ENCODE measurements around the gene KATNBL1. TPM values are rescaled to one million over a fixed set of nuclear protein-coding genes. Genes with fewer than 3 reads are reported as not detected.

The KATNBL1 gene
- total RNA-seq, 1 donor from 2014 or later, result 54.6 TPM

GRCh38 chr15:34106423-34106822 is 103.5 kb downstream of the KATNBL1 start:
- no peaks in the 10 kb centered on the region for H3K9me3 Mint-ChIP-seq (ENCODE audit: unreplicated experiment)
- H3K27me3 Mint-ChIP-seq (ENCODE audit: low read depth, unreplicated experiment), result no peaks in the 10 kb centered on the region

GRCh38 chr15:34102175-34102925 is 107.5 kb downstream of the KATNBL1 start:
- peaks cover 10% of the 10 kb centered on the region for H3K36me3 Mint-ChIP-seq (ENCODE audit: low read depth, unreplicated experiment)
- FAIRE-seq, result no peak

More at GRCh38 chr15:34106423-34106822, 103.5 kb downstream of the KATNBL1 start:
- H3K27ac Mint-ChIP-seq (ENCODE audit: unreplicated experiment), result no peak overlapping the region
- Histone ChIP-seq H3K4me3 (ENCODE audit: insufficient read depth, low read depth, low read length) (no peak overlapping the region), H4K20me1 (ENCODE audit: insufficient read depth, low read length) (no peaks in the 10 kb centered on the region), H3K27ac (ENCODE audit: low read depth, low read length) (no peak overlapping the region), H3K4me2 (ENCODE audit: low read length) (no peak overlapping the region), H3K9ac (ENCODE audit: low read length) (no peak overlapping the region), H3K9me3 (ENCODE audit: insufficient read depth, low read depth, low read length) (no peaks in the 10 kb centered on the region), H2AFZ (ENCODE audit: low read depth, low read length) (no peak overlapping the region), H3K27me3 (ENCODE audit: insufficient read depth, low read length) (no peaks in the 10 kb centered on the region), H3K4me1 (ENCODE audit: insufficient read depth, low read length) (peaks cover 4% of the 10 kb centered on the region), H3K79me2 (ENCODE audit: insufficient read depth, low read length) (peaks cover 10% of the 10 kb centered on the region), H3K36me3 (ENCODE audit: insufficient read depth, low read length) (no peaks in the 10 kb centered on the region)
- peaks cover 7% of the 10 kb centered on the region for H3K36me3 Mint-ChIP-seq (ENCODE audit: low read depth, unreplicated experiment)
- H3K4me3 Mint-ChIP-seq (ENCODE audit: unreplicated experiment), result no peak overlapping the region
- TF ChIP-seq EZH2 (IDR thresholded peaks at IDR 0.05; ENCODE audit: insufficient read depth, low read length) (no peak), CTCF (IDR thresholded peaks at IDR 0.05; ENCODE audit: insufficient read depth, low read depth, low read length) (no peak)
- H3K4me1 Mint-ChIP-seq (ENCODE audit: low read depth, unreplicated experiment), result peaks cover 2% of the 10 kb centered on the region
- no peak for DNase-seq (ENCODE audit: low read depth)
- FAIRE-seq, result no peak

More at GRCh38 chr15:34102175-34102925, 107.5 kb downstream of the KATNBL1 start:
- Histone ChIP-seq H3K4me1 (ENCODE audit: insufficient read depth, low read length) (peaks cover 9% of the 10 kb centered on the region), H3K36me3 (ENCODE audit: insufficient read depth, low read length) (peaks cover 3% of the 10 kb centered on the region), H3K27ac (ENCODE audit: low read depth, low read length) (peak overlapping the region; percentile 86), H2AFZ (ENCODE audit: low read depth, low read length) (peak overlapping the region; percentile 80), H3K4me3 (ENCODE audit: insufficient read depth, low read depth, low read length) (peak overlapping the region; percentile 97), H3K4me2 (ENCODE audit: low read length) (peak overlapping the region; percentile 98), H3K9ac (ENCODE audit: low read length) (peak overlapping the region; percentile 98), H3K79me2 (ENCODE audit: insufficient read depth, low read length) (peaks cover 49% of the 10 kb centered on the region), H4K20me1 (ENCODE audit: insufficient read depth, low read length) (peaks cover 14% of the 10 kb centered on the region), H3K27me3 (ENCODE audit: insufficient read depth, low read length) (no peaks in the 10 kb centered on the region), H3K9me3 (ENCODE audit: insufficient read depth, low read depth, low read length) (no peaks in the 10 kb centered on the region)
- H3K27me3 Mint-ChIP-seq (ENCODE audit: low read depth, unreplicated experiment), result no peaks in the 10 kb centered on the region
- peak overlapping the region; percentile 99 for H3K27ac Mint-ChIP-seq (ENCODE audit: unreplicated experiment)
- DNase-seq (ENCODE audit: low read depth), result no peak
- H3K4me3 Mint-ChIP-seq (ENCODE audit: unreplicated experiment), result peak overlapping the region; percentile 99
- TF ChIP-seq CTCF (IDR thresholded peaks at IDR 0.05; ENCODE audit: insufficient read depth, low read depth, low read length) (no peak), EZH2 (IDR thresholded peaks at IDR 0.05; ENCODE audit: insufficient read depth, low read length) (no peak)
- H3K4me1 Mint-ChIP-seq (ENCODE audit: low read depth, unreplicated experiment), result peaks cover 2% of the 10 kb centered on the region
- no peaks in the 10 kb centered on the region for H3K9me3 Mint-ChIP-seq (ENCODE audit: unreplicated experiment)

All from astrocyte (in vitro differentiated cells and primary cell).